Anterior cingulate cortex (tissue), 58 donors: Measurements from ENCODE around the gene DNALI1.
"Not testable (repeated sequence)": the region's sequence is repeated elsewhere in the genome, so short reads cannot be mapped to it uniquely, and the experiment has no call there.

Experiments
- DNase-seq, 58 donors: peaks; one replicate each; lab custom pipeline; 2025; lab: John Stamatoyannopoulos, UW

Gene DNALI1

GRCh38 chr1:37553927-37554808 lies 2.6 kb upstream of the DNALI1 start, which contains the start of gene SNIP1:
Gene SNIP1 (minus strand): TSS chr1:37554293. CDS start chr1:37554229, 64 bp downstream.
- DNase-seq = peak; percentile 63 to 98 (median 91)

DNA sequence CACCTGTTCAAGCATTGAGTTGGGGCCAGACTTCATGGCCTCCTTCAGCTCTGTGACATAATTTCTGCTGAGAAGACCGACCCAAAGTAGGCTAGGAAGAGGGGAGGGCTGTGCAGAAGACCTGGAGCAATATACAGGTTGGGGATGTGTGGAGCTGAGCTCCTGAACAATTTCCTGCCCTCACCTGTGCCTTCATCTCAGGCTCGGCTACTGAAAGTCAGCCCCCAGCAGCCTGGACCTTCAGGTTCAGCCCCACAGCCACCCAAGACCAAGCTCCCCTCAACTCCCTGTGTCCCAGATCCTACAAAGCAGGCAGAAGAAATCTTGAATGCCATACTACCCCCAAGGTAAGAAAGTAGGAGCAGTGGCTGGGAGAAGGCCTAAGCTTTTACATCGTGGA lies 662 bp downstream of the DNALI1 start:
- no peak for DNase-seq

- peak in 1 of 58 donors; percentile 20 for DNase-seq
These were observed 1.7 kb downstream of the DNALI1 start for GRCh38 chr1:37558411-37558810.

DNA sequence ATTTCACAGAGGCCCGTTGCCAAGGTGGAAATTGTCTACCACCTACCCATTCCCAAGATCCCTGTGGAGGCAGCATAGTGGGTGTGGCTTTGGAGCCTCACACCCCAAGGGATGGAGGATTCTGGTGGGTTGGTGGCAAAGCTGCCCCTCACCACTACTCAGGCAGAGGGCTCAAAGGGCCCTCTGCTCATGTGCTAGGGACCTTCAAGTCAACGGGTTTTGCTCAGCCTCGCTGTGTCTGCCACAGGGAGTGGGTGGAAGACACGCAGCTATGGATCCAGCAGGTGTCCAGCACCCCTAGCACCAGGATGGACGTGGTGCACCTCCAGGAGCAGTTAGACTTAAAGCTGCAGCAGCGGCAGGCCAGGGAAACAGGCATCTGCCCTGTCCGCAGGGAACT lies 2.3 kb downstream of the DNALI1 start:
- DNase-seq = no peak

GRCh38 chr1:37559957-37560379 lies 3.2 kb downstream of the DNALI1 start:
- not testable (repeated sequence) for DNase-seq

- DNase-seq = no peak
These were observed 3.8 kb downstream of the DNALI1 start for GRCh38 chr1:37560401-37561132.

- peak in 1 of 58 donors; percentile 1 for DNase-seq
These were observed 4.7 kb downstream of the DNALI1 start for GRCh38 chr1:37561133-37562132.

- DNase-seq = no peak
These were observed 6.2 kb downstream of the DNALI1 start for GRCh38 chr1:37562984-37563383.

- DNase-seq = no peak
These were observed 8.2 kb downstream of the DNALI1 start for GRCh38 chr1:37564892-37565291.

GRCh38 chr1:37567023-37567422 lies 10.3 kb downstream of the DNALI1 start:
- DNase-seq = no peak

GRCh38 chr1:37570528-37571334 lies 14.0 kb downstream of the DNALI1 start:
- no peak for DNase-seq

DNA sequence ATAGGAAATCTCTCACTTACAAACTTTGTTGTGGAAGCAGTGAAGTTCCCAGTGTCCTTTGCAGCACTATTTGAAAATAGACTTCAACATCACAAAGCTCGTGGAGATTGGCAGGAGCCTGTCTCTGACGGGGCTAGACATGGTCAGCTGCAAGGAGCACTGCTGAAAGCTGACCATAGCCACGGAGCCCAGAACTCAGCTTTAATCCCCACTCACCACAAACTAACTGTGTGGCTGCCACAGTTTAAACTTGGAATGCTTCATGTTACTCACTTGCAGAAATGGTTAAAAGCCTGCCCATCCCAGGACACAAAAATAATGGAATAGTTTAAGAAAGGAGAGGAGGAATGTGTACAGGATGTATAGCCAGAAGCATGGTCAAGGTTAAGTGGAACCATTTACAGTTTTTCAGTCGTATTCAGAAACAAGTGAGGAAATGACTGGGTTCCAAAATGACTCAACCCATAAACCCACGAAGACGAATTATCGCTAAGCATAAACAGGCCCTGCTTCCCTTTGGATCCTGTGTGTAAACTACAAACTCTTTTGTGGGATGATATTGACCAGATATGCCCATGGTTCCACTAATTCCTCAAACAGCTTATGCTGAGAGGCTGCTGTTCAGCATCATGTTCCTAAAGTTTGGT lies 18.2 kb downstream of the DNALI1 start:
- DNase-seq = no peak

DNA sequence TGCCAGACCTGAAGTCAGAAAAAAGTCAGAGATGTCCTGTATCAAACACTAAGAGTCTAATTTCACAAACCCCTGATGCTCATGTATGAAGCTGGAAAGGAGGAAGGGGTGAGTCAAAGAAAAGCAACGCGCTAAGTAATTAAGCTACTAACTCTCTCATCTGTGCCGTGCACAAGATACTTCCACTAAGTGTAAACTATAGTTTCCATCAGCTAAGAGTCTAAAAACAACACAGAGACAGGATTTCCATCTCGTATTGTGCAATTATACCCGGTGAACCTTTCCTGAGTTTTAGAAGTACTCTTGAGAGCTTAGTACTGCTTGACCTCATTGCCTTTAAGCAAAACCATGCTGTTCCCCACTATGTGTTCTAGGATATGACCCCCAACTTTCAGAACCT lies 19.0 kb downstream of the DNALI1 start:
- DNase-seq = no peak

DNA sequence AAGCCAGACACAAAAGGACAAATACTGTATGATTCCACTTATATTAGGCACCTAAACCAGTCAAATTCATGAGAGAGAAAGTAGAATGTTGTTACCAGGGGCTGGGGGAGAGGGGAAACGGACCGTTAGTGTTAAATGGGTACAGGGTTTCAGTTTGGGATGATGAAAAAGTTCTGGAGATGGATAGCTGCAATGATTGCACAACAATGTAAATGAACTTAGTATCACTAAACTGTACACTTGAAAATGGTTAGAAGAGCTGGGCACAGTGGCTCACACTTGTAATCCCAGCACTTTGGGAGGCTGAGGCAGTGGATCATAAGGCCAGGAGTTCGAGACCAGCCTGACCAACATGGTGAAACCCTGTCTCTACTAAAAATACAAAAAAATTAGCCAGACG lies 27.8 kb downstream of the DNALI1 start:
- not testable (repeated sequence) for DNase-seq

DNA sequence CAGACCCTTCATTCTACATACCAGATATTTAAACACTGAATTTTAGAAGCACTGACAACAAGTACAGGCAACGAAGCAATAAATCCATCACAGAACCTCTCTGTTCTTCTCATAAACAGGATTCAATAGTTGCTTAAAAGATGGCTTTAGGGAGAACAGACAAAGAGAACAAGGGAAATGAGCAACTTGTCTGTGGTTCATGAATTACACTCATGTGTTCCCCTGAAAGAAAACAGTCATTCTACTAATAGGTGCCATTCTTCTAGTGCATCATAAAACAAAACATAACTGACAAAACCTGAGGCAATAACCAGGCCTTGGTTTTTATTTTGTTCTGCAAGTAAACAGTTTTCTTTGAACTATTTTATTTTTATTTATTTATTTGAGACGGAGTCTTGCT lies 32.2 kb downstream of the DNALI1 start:
- no peak for DNase-seq

DNA sequence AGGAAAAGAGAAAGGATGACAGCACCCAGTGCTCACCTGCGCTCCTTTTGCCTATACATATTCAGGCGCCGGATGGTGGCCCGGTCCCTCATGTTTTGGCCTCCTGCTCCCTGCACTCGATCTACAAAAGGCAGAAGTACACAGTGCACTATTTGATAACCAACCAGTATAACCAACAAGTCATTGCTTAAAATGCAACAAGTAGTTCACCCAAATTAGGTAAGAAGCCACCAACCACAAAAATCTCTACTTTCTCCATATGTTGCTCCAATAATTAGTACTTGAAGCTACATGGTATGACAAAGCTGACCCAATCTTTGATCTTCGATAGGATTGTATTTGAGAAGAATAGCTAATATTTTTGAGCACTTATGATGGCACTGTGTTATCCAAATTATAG lies 37.0 kb downstream of the DNALI1 start:
- no peak for DNase-seq

DNA sequence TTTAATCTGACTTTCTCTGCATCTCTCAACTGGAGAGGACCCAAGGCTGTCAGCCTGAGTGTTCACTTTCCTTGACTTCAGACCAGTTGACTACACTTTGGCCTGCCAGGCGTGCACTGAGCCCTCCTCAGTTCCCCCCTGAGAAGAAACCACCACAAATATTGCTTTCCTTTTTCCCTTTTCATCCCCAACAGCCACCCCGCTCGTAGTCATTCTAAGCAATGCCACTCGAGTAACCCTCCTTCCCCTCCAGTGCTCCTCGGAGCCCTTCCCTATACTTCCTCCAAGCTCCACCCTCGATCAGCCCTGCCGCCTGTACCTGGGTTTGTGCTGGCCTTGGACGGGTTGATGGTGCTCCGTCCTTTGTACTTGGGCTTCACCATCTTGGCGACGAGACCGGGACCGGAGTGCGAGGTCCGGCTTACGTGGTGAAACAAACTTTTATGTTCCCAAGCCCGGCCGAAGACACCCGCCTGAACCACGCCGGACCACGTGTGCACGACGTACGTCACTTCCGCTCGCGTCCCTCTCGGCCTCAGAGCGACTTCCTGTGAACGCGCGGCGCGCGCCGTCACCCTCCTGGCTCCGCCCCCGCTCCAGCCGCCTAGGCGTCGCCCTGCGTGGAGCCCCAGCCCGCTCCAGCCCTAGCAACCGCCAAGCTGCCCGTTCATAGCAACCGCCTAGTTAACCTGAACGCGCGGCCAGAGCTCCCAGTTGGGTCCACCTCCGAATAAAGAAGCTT lies 38.9 kb downstream of the DNALI1 start, which contains the start of gene GNL2:
Gene GNL2 (minus strand): TSS at position 498 of the 742 bp plus-strand sequence. CDS start 115 bp downstream, at position 383.
- DNase-seq = peak; percentile 49 to 97 (median 92)

- no peak for DNase-seq
These were observed 39.5 kb downstream of the DNALI1 start for GRCh38 chr1:37596182-37596667.
